ENCODE measurements around the gene MAP3K21. TPM values are rescaled to one million over a fixed set of nuclear protein-coding genes. Genes with fewer than 3 reads are reported as not detected.

Gene MAP3K21
- total RNA-seq, 4 donors from 2014 or later, result 0.07 to 0.31 TPM; not detected in 2

DNA sequence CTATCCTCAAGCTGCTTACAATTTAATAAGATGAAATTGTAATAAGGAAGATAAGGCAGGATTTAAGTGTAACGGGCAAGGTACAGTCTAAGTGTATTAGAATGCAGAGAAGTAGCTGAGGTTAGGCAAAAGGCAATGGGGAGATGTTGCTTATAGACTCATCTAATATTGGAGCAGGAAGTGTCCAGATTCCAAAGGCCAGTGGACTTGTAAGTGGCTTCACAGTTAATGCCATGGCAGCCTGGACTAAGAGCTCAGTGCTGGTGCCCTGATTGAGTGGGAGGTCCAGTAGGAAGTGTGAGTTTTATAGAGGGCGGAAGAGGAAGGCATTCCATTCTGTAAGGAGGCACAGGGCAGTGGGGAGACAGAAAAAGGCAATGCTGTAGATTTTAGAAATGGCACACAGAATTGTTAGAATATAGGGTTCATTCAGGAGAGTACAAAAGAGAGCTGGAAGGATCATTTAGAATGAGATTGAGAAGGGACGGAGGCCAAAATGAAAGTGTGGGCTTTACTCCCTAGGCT lies 12.6 kb downstream of the MAP3K21 start:
- in situ Hi-C loops (cut with MboI; ENCODE audit: low sequenced_read_pairs in 4 of 4), result no loop called here
- Histone ChIP-seq H3K9me3 (no peaks in the 10 kb centered on the region), H3K27ac (no peak overlapping the region), H3K4me1 (no peaks in the 10 kb centered on the region), H3K27me3 (no peaks in the 10 kb centered on the region), H3K36me3 (no peaks in the 10 kb centered on the region), H3K4me3 (no peak overlapping the region)
- ATAC-seq, result no peak
- DNase-seq, result no peak
- intact Hi-C loops (cut with DNase I; ENCODE audit: low total_unique reads), result no loop called here
- no peak for TF ChIP-seq POLR2A (IDR thresholded peaks at IDR 0.05)
- TF ChIP-seq, protein P1, sequence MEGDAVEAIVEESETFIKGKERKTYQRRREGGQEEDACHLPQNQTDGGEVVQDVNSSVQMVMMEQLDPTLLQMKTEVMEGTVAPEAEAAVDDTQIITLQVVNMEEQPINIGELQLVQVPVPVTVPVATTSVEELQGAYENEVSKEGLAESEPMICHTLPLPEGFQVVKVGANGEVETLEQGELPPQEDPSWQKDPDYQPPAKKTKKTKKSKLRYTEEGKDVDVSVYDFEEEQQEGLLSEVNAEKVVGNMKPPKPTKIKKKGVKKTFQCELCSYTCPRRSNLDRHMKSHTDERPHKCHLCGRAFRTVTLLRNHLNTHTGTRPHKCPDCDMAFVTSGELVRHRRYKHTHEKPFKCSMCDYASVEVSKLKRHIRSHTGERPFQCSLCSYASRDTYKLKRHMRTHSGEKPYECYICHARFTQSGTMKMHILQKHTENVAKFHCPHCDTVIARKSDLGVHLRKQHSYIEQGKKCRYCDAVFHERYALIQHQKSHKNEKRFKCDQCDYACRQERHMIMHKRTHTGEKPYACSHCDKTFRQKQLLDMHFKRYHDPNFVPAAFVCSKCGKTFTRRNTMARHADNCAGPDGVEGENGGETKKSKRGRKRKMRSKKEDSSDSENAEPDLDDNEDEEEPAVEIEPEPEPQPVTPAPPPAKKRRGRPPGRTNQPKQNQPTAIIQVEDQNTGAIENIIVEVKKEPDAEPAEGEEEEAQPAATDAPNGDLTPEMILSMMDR (IDR thresholded peaks at IDR 0.05 in 4 of 5, conservative IDR thresholded peaks at IDR 0.05 in 1 of 5), result no peak

DNA sequence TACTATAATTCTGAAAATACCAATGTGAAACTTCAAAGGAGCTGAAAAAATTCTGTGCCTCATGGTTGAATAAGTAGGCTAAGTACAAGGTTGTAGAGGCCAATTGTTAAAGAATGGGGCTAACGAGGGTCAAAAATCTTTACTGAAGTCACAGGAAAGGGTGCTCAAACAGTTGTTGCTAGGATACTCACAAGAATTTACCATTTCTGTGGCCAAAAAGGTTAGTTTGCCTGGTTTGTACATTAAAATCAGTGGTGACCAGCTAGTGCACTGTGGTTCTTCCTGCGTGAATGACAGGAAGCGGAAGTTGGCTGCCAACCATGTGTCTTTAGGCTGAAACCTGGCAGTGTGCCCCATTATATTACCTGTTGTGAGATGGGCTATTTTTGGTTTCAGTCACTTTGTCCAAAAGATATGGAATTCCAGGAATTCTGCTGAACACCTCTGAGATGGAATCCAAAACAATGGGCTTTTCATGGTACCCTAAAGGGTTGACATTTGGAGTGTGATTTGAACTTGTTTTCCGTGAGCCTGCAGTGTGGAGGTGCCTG lies 13.5 kb downstream of the MAP3K21 start:
- Histone ChIP-seq H3K4me1 (no peaks in the 10 kb centered on the region), H3K27me3 (no peaks in the 10 kb centered on the region), H3K9me3 (no peaks in the 10 kb centered on the region), H3K27ac (no peak overlapping the region), H3K36me3 (no peaks in the 10 kb centered on the region), H3K4me3 (no peak overlapping the region)
- in situ Hi-C loops (cut with MboI; ENCODE audit: low sequenced_read_pairs in 4 of 4) (no loop called here), intact Hi-C loops (cut with DNase I; ENCODE audit: low total_unique reads) (no loop called here)
- ATAC-seq, result no peak
- no peak for DNase-seq
- TF ChIP-seq, protein P1 (IDR thresholded peaks at IDR 0.05 in 4 of 5, conservative IDR thresholded peaks at IDR 0.05 in 1 of 5), result no peak
- no peak for TF ChIP-seq POLR2A (IDR thresholded peaks at IDR 0.05)

DNA sequence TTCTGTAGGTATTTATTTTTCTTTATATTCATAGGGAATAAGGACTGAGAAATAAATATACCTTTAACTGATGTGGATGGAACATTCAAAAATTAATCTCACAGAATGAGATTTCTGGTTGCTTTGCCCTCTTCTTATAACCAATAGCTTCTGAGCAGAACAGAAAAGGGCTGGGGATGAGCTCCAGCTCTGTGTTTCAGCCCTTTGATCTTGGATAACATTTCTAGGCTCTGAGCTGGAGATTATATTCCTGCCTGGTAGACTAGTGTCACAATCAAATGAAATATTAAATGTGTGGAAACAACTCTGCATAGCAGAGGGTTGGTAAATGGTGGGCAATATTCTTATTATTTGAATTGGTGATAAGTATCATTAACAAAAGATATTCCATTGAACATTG lies 14.6 kb downstream of the MAP3K21 start:
- Histone ChIP-seq H3K27me3 (no peaks in the 10 kb centered on the region), H3K9me3 (no peaks in the 10 kb centered on the region), H3K27ac (no peak overlapping the region), H3K4me1 (no peaks in the 10 kb centered on the region), H3K4me3 (no peak overlapping the region), H3K36me3 (no peaks in the 10 kb centered on the region)
- intact Hi-C loops (cut with DNase I; ENCODE audit: low total_unique reads) (no loop called here), in situ Hi-C loops (cut with MboI; ENCODE audit: low sequenced_read_pairs in 4 of 4) (no loop called here)
- TF ChIP-seq POLR2A (IDR thresholded peaks at IDR 0.05), result no peak
- TF ChIP-seq, protein P1 (IDR thresholded peaks at IDR 0.05 in 4 of 5, conservative IDR thresholded peaks at IDR 0.05 in 1 of 5), result no peak
- ATAC-seq, result no peak
- DNase-seq, result no peak

DNA sequence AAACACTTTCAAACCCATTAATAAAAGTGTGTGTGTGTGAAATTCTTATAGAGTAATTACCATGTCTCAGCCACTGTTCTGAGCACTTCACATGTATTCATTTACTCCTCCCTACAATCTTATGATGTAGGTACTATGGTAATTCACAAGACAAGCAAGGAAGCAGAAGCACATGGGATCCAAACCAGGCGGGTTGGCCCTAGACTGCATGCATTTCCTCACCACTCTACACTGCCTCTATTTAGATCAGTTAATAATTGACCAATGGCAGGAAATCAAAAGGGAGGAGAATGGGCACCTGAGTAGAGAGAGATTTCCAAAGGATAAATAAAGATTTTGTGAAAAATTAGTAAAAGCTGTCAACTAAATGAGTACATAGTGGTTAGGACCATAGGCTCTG lies 15.7 kb downstream of the MAP3K21 start:
- in situ Hi-C loops (cut with MboI; ENCODE audit: low sequenced_read_pairs in 4 of 4), result no loop called here

More for the DNA sequence above, 15.7 kb downstream of the MAP3K21 start:
- ATAC-seq, result no peak
- Histone ChIP-seq H3K9me3 (no peaks in the 10 kb centered on the region), H3K27ac (no peak overlapping the region), H3K4me1 (no peaks in the 10 kb centered on the region), H3K4me3 (no peak overlapping the region), H3K36me3 (no peaks in the 10 kb centered on the region), H3K27me3 (no peaks in the 10 kb centered on the region)
- no peak for DNase-seq
- TF ChIP-seq, protein P1 (IDR thresholded peaks at IDR 0.05 in 4 of 5, conservative IDR thresholded peaks at IDR 0.05 in 1 of 5), result no peak
- TF ChIP-seq POLR2A (IDR thresholded peaks at IDR 0.05), result no peak
- intact Hi-C loops (cut with DNase I; ENCODE audit: low total_unique reads), result no loop called here

Measured in gastrocnemius medialis (tissue), 4 donors.